ENCODE data around the gene DHRS4. TPM values are rescaled to one million over a fixed set of nuclear protein-coding genes. Genes with fewer than 3 reads are reported as not detected.

DHRS4 gene
- total and polyA plus RNA-seq, 9 of the 15 experiments (the other 6 are each of a cell fraction or from before 2014, with no cell fraction given), result 0.51 to 35.9 (median 10.1) TPM

GRCh38 chr14:23939607-23940326 is 13.8 kb upstream of the DHRS4 start (continued):
- peak in 1 of 2 experiments; percentile 47; a peak in 1 of 4 replicates for TF ChIP-seq ZNF639 (CRISPR knock-in tag; conservative IDR thresholded peaks at IDR 0.05 in 1 of 2, IDR thresholded peaks at IDR 0.05 in 1 of 2)
- TF ChIP-seq GABPA (tag; conservative IDR thresholded peaks at IDR 0.05; ENCODE audit: low read depth), result no peak
- no peak for TF ChIP-seq ZBED1 (IDR thresholded peaks at IDR 0.05)
- TF ChIP-seq ZNF239 (CRISPR knock-in tag; IDR thresholded peaks at IDR 0.05), result peak; percentile 80
- TF ChIP-seq ZNF280B (CRISPR knock-in tag; IDR thresholded peaks at IDR 0.05), result no peak
- peak; percentile 59; the same call in 1 of the 2 replicates for TF ChIP-seq ZBTB17 (CRISPR knock-in tag; IDR thresholded peaks at IDR 0.05)
- TF ChIP-seq KAT7 (CRISPR knock-in tag; IDR thresholded peaks at IDR 0.05; ENCODE audit: borderline replicate concordance), result no peak
- no peak for TF ChIP-seq SMARCA5 (IDR thresholded peaks at IDR 0.05)
- TF ChIP-seq NFATC3 (IDR thresholded peaks at IDR 0.05), result no peak
- TF ChIP-seq CC2D1A (IDR thresholded peaks at IDR 0.05), result no peak
- TF ChIP-seq, protein P1, sequence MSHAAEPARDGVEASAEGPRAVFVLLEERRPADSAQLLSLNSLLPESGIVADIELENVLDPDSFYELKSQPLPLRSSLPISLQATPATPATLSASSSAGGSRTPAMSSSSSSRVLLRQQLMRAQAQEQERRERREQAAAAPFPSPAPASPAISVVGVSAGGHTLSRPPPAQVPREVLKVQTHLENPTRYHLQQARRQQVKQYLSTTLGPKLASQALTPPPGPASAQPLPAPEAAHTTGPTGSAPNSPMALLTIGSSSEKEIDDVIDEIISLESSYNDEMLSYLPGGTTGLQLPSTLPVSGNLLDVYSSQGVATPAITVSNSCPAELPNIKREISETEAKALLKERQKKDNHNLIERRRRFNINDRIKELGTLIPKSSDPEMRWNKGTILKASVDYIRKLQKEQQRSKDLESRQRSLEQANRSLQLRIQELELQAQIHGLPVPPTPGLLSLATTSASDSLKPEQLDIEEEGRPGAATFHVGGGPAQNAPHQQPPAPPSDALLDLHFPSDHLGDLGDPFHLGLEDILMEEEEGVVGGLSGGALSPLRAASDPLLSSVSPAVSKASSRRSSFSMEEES (CRISPR knock-in tag; IDR thresholded peaks at IDR 0.05), result peak; percentile 28; the same call in 1 of the 2 replicates
- TF ChIP-seq ZNF551 (CRISPR knock-in tag; IDR thresholded peaks at IDR 0.05), result no peak
- TF ChIP-seq MTA2 (IDR thresholded peaks at IDR 0.05; ENCODE audit: low read depth), result no peak
- TF ChIP-seq ZNF165 (CRISPR knock-in tag; IDR thresholded peaks at IDR 0.05; ENCODE audit: borderline replicate concordance), result no peak
- TF ChIP-seq, protein P2, sequence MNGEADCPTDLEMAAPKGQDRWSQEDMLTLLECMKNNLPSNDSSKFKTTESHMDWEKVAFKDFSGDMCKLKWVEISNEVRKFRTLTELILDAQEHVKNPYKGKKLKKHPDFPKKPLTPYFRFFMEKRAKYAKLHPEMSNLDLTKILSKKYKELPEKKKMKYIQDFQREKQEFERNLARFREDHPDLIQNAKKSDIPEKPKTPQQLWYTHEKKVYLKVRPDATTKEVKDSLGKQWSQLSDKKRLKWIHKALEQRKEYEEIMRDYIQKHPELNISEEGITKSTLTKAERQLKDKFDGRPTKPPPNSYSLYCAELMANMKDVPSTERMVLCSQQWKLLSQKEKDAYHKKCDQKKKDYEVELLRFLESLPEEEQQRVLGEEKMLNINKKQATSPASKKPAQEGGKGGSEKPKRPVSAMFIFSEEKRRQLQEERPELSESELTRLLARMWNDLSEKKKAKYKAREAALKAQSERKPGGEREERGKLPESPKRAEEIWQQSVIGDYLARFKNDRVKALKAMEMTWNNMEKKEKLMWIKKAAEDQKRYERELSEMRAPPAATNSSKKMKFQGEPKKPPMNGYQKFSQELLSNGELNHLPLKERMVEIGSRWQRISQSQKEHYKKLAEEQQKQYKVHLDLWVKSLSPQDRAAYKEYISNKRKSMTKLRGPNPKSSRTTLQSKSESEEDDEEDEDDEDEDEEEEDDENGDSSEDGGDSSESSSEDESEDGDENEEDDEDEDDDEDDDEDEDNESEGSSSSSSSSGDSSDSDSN (IDR thresholded peaks at IDR 0.05; ENCODE audit: borderline replicate concordance in 1 of 2, low read depth in 2 of 2, low read length in 2 of 2), result no peak
- TF ChIP-seq NFXL1 (CRISPR knock-in tag; IDR thresholded peaks at IDR 0.05), result no peak
- no peak for TF ChIP-seq FOXM1 (IDR thresholded peaks at IDR 0.05; ENCODE audit: low read depth)
- TF ChIP-seq FOXM1 (CRISPR knock-in tag; IDR thresholded peaks at IDR 0.05; ENCODE audit: low read depth), result no peak
- TF ChIP-seq, protein P3, sequence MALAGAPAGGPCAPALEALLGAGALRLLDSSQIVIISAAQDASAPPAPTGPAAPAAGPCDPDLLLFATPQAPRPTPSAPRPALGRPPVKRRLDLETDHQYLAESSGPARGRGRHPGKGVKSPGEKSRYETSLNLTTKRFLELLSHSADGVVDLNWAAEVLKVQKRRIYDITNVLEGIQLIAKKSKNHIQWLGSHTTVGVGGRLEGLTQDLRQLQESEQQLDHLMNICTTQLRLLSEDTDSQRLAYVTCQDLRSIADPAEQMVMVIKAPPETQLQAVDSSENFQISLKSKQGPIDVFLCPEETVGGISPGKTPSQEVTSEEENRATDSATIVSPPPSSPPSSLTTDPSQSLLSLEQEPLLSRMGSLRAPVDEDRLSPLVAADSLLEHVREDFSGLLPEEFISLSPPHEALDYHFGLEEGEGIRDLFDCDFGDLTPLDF (CRISPR knock-in tag; IDR thresholded peaks at IDR 0.05), result no peak
- no peak for TF ChIP-seq CREM (IDR thresholded peaks at IDR 0.05; ENCODE audit: low read depth)
- TF ChIP-seq RBBP5 (IDR thresholded peaks at IDR 0.05; ENCODE audit: borderline replicate concordance, insufficient read depth, low read length, poor library complexity, severe bottlenecking), result no peak
